Endothelial cell (in vitro differentiated cells): ENCODE data around the gene DPYSL4. TPM values are rescaled to one million over a fixed set of nuclear protein-coding genes. Genes with fewer than 3 reads are reported as not detected.

Experiments
- DNase-seq: peaks from one replicate; pipeline ENCODE4 v3.0.0; 2021; ENCODE audit warnings: low spot score
- H3K27ac Mint-ChIP-seq: one replicate; pipeline ENCODE4 v1.8.0; 2021; ENCODE audit warnings: mixed read lengths, inconsistent platforms; ENCODE audit not compliant: unreplicated experiment
- H3K27me3 Mint-ChIP-seq: one replicate; pipeline ENCODE4 v1.8.0; 2021; ENCODE audit warnings: mild to moderate bottlenecking, moderate library complexity, mixed read lengths, inconsistent platforms; ENCODE audit not compliant: unreplicated experiment
- H3K36me3 Mint-ChIP-seq: one replicate; pipeline ENCODE4 v1.8.0; 2021; ENCODE audit warnings: mild to moderate bottlenecking, low read depth, mixed read lengths, inconsistent platforms; ENCODE audit not compliant: unreplicated experiment
- H3K4me1 Mint-ChIP-seq: one replicate; pipeline ENCODE4 v1.8.0; 2021; ENCODE audit warnings: mild to moderate bottlenecking, mixed read lengths, inconsistent platforms; ENCODE audit not compliant: unreplicated experiment
- H3K4me3 Mint-ChIP-seq: one replicate; pipeline ENCODE4 v1.8.0; 2021; ENCODE audit warnings: mild to moderate bottlenecking, mixed read lengths, inconsistent platforms; ENCODE audit not compliant: unreplicated experiment
- H3K9me3 Mint-ChIP-seq: one replicate; pipeline ENCODE4 v1.8.0; 2021; ENCODE audit warnings: mixed read lengths, inconsistent platforms; ENCODE audit not compliant: unreplicated experiment
- total RNA-seq: library from RNA; stranded (reverse); fragmentation: NEBNext Ultra II Directional; extraction: Animal tissue kit (Norgen Biotek cat#: 25700); gene quantifications from one replicate; pipeline ENCODE4 v1.2.1, GENCODE V29; 2021; ENCODE audit not compliant: unreplicated experiment
- TF ChIP-seq, protein P1 (sequence below): fragments of 200-600 bp; sonication (generic); IDR thresholded peaks from one replicate; pipeline ENCODE4 v1.5.0; 2021; ENCODE audit warnings: antibody characterized with exemption; ENCODE audit not compliant: unreplicated experiment

Gene DPYSL4
- total RNA-seq, 1 donor from 2014 or later = 15.0 TPM

DNA sequence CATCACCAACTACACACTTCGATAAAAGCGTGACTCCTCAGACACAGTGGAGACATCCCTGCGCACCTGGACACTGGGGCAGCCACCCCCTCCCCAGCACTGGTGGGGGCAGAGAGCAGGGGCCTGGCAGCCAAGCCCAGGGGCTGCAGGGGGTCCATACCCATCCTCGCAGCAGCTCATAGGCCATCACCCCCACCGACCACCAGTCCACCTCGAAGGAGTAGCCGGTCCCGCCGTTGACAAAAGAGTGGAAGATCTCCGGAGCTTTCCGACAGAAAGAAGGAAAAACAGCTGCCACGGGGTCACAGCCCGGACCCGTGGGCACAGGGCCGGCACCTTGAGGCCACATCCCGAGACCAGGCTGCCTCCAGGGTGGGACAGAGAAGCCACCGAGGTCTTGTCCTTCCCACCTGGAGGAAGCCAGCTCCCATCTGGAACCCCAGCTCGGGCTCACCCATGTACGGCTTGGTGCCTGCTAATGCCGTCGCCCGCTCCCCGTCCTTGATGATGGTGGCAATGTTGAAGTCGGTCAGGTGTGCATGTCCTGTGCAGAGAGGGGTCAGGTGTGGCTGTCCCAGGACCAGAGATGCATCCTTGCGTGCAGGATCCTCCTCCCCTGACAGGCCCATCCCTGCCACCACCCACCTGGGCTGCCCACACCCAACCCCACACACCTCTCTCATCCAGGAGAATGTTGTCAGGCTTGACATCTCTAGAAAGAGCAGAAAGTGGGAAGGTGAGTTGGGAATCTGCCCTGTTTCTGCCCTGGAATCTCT, 38.5 kb downstream of the DPYSL4 start:
- no peak overlapping the region for H3K27ac Mint-ChIP-seq
- peaks cover 3% of the 10 kb centered on the region for H3K4me1 Mint-ChIP-seq
- TF ChIP-seq, protein P1, sequence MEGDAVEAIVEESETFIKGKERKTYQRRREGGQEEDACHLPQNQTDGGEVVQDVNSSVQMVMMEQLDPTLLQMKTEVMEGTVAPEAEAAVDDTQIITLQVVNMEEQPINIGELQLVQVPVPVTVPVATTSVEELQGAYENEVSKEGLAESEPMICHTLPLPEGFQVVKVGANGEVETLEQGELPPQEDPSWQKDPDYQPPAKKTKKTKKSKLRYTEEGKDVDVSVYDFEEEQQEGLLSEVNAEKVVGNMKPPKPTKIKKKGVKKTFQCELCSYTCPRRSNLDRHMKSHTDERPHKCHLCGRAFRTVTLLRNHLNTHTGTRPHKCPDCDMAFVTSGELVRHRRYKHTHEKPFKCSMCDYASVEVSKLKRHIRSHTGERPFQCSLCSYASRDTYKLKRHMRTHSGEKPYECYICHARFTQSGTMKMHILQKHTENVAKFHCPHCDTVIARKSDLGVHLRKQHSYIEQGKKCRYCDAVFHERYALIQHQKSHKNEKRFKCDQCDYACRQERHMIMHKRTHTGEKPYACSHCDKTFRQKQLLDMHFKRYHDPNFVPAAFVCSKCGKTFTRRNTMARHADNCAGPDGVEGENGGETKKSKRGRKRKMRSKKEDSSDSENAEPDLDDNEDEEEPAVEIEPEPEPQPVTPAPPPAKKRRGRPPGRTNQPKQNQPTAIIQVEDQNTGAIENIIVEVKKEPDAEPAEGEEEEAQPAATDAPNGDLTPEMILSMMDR = no peak
- H3K27me3 Mint-ChIP-seq = peaks cover 17% of the 10 kb centered on the region
- H3K9me3 Mint-ChIP-seq = no peaks in the 10 kb centered on the region
- H3K4me3 Mint-ChIP-seq = no peak overlapping the region
- peaks cover 5% of the 10 kb centered on the region for H3K36me3 Mint-ChIP-seq
- no peak for DNase-seq

DNA sequence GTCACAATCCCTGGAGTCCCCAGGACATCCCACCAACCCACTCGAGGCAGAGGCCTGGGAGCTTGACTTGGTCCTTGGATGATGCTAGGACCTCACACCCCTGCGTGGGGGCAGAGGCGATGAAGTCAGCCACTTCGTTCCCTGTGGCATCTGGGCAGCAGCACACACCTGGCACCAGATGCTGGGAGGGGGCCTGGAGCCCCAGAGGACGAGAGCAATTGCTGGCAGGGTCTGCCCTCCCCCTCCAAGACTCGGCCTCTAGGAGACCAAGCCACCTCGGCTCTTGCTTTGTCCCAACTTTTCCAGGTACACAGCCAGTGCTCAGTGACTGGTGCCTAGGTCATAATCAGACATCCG, 39.1 kb downstream of the DPYSL4 start:
- TF ChIP-seq, protein P1 = no peak
- Mint-ChIP-seq H3K4me3 (no peak overlapping the region), H3K27ac (no peak overlapping the region), H3K9me3 (no peaks in the 10 kb centered on the region), H3K36me3 (peaks cover 5% of the 10 kb centered on the region), H3K27me3 (peaks cover 13% of the 10 kb centered on the region), H3K4me1 (peaks cover 3% of the 10 kb centered on the region)
- no peak for DNase-seq

DNA sequence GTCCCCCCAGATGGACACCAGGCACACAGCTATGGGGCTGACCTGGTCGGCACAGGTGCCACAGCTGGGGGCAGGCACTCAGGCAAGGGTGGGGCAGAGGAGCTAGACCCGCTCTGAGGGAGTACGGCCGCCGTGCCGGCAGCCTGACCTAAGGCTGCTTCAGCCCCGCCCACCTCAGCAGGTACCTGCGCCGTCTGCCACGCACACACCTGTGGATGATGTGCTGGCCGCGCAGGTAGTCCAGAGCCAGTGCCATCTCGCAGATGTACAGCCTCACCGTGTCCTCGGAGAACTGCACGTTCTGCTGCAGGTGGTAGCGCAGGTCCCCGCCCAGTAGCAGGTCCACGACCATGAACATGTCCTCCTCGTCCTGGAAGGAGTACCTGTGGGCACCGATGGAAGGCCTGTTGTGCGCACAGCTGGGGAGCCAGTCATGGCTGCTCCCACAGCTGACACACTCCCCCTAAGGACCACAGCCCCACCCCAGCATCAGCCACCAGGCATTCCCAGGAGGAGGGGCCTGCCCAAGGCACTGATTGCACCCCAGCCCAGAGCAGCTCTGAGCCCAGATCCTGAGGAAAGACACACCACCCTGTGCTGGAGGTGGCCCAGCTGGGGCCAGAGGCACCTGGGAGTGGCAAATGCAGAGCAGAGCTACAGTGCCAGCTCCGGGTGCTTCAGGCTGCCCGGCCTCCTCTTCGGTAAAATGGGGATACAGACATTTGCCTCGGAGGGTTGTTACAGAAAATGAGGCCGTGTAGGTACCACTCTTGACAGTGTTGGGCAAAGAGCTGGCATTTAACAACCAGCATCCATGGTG, 40.0 kb downstream of the DPYSL4 start:
- DNase-seq = no peak
- Mint-ChIP-seq H3K27ac (no peak overlapping the region), H3K9me3 (no peaks in the 10 kb centered on the region), H3K4me1 (peaks cover 9% of the 10 kb centered on the region), H3K4me3 (peak overlapping the region; percentile 0), H3K27me3 (peaks cover 18% of the 10 kb centered on the region), H3K36me3 (peaks cover 10% of the 10 kb centered on the region)
- TF ChIP-seq, protein P1 = no peak

DNA sequence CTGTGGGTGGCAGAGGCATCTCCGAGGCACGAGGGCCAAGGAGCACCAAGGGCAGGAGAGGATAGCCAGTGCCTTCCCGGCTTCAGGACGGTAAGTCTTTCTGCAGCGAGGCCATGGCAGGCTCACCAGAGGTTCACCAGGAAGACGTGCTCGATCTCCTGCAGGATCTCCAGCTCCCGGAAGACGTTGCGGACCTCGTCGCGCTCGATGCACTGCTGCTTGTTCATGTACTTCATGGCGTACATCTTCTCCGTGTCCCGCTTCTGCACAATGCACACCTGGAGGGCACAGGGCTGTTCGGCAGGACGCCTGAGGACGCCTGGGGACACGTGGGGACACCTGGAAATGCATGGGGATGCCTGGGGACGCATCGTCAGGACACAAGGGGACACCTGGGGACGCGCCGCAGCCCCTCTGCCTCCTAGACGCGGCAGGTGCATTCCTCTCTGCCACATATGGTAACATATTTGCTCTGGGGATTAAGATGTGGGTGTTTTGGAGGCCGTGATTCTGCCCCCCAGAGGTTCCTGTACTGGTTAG, 41.2 kb downstream of the DPYSL4 start:
- Mint-ChIP-seq H3K4me1 (peaks cover 15% of the 10 kb centered on the region), H3K36me3 (peaks cover 10% of the 10 kb centered on the region), H3K9me3 (no peaks in the 10 kb centered on the region), H3K27me3 (peaks cover 18% of the 10 kb centered on the region), H3K27ac (no peak overlapping the region), H3K4me3 (no peak overlapping the region)
- no peak for DNase-seq
- TF ChIP-seq, protein P1 = no peak
